GM12875 (cell line): ENCODE results near the gene ATAD3C.
"Not testable (repeated sequence)": the region's sequence is repeated elsewhere in the genome, so short reads cannot be mapped to it uniquely, and the experiment has no call there.

Experiments
- H3K4me3 ChIP-seq: one replicate; pipeline ENCODE4 v1.5.1; 2011; ENCODE audit warnings: low read depth, low read length, control low read depth
- CTCF ChIP-seq: IDR thresholded peaks from 2 replicates; pipeline ENCODE4 v1.5.1; 2011; ENCODE audit warnings: low read depth, mild to moderate bottlenecking, control low read depth, inconsistent platforms, low read length, moderate library complexity, borderline replicate concordance; ENCODE audit not compliant: insufficient read depth

ATAD3C gene

DNA sequence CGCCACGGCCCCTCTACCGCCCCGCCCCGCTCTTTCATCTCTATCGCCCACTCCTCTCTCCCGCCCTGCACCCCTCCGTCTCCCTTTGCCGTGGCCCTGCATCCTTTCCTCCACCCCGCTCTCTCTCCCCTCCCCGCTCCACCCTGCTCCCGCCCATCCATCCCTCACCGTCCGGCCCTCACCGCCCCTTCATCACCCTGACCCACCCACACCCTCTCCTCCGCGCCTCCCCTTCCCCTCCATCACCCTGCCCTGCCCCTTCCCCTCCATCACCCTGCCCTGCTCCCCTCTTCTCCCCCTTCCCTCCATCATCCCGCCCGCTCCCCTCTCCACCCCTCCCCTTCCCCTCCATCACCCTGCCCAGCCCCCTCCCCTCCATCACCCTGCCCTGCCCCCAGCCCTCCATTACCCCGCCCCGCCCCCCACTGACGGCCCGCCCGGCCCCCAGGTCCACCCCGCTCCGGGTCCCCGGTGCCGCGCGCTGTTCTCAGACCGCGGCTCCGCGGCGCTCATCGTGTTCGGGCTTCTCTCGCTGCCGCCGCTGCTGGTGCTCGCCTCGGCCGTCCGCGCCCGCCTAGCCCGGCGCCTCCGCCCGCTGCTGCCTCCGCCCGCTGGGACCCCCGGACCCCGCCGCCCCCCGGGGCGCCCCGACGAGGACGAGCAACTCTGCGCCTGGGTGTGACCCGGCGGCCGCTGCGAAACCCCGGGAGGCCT lies 22.2 kb upstream of the ATAD3C start:
- TF ChIP-seq CTCF, result no peak
- H3K4me3 ChIP-seq, result no peak overlapping the region

DNA sequence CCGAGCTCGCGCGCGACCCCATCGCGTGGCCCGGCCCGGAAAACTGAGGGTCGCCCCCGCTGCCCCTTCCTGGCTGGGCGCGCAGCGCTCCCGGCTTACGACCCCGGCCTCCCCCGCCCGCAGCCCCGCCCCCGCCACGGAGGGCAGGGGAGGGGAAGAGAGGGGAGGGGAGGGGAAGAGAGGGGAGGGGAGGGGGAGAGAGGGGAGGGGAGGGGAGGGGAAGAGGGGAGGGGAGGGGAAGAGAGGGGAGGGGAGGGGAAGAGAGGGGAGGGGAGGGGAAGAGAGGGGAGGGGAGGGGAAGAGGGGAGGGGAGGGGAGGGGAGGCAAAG lies 21.7 kb upstream of the ATAD3C start:
- no peak overlapping the region for H3K4me3 ChIP-seq
- no peak for TF ChIP-seq CTCF

DNA sequence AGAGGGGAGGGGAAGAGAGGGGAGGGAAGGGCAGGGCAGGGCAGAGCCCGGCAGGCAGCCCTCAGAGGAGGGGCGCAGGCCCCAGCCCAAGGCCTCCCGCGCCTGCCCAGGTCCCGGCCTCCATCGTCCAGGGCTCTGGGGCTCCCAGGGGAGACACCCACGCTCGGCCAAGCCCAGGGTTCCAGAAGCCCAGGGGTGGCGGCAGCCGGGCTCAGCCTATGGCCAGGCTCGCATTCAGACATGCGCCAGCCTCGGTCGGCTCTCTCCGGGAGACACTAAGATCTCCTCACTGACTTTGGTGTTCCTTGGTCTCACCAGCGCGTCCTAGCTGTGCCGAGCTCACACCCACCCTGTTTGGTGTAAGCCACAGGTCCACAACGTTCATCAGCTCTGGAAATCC lies 21.3 kb upstream of the ATAD3C start:
- H3K4me3 ChIP-seq, result no peak overlapping the region
- TF ChIP-seq CTCF, result no peak

- not testable (repeated sequence) for H3K4me3 ChIP-seq
Observed at GRCh38 chr1:1428967-1429366, 20.5 kb upstream of the ATAD3C start.

DNA sequence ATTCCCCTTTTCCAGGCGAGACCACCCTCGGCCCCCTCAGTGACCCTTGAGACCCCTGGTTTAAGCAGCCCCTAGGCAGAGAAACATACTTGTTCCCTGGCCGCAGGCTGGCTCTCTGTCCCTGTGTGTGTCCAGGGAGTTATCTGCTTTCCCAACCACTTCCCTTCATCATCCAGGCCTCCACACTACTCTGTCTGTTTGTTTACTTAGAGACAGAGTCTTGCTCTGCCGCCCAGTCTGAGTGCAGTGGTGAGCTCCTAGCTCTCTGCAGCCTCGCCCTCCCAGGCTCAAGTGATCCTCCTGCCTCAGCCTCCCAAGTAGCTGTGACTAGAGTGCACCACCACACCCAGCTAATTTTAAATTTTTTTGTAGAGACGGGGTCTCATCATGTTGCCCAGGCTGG lies 19.8 kb upstream of the ATAD3C start:
- no peak for TF ChIP-seq CTCF
- H3K4me3 ChIP-seq, result no peak overlapping the region

DNA sequence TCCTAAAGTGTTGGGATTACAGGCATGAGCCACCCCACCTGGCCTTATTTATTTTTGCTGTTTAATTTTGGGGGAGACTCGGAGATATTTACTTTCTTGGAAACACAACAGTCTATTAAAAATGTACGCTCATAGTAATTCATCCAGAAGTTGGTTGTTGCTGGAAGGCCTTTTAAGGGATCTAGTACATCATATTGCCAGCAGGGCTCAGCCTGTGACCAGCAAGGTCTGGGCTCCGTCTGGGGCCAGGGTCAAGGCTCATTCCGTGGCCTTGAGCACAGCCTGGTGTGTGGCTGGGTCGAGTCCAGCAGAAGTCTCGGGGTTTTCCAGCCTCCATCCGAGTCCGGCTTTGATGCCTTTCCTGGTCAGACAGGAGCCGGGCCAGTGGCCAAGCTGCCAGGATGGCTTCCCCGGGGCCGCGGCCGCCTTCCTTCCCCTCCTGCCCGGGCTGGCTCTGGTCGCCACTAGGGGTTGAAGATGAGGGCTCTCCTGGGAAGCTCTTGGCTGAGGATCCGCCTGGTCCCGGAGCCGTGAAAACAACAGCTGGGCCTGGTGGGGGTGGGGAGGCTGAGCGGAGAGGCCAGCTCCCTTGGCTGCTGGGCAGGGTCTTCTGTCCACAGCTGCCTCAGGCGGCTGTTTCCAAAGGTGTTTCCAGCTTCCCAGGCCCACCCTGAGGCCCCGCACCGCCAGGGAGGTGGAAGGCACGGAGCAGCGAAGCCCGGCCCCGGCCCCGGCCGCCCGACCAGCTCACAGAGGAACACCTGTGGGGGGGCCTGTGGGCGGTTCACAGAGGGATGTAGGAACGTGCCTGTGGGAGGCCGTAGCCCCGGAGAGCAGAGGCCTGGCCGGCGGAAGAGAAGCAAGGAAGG lies 19.1 kb upstream of the ATAD3C start:
- TF ChIP-seq CTCF, result no peak
- H3K4me3 ChIP-seq, result no peak overlapping the region

GRCh38 chr1:1430992-1431844 lies 18.3 kb upstream of the ATAD3C start:
- TF ChIP-seq CTCF, result no peak
- no peak overlapping the region for H3K4me3 ChIP-seq
